HEK293T (cell line): ENCODE results near the gene GREM1.

Source experiments
- ARNT ChIP-seq: fragments of 450-650 bp; IDR thresholded peaks from 2 replicates; pipeline ENCODE4 v1.6.1; 2017; ENCODE audit warnings: mild to moderate bottlenecking
- BHLHE40 ChIP-seq: fragments of 450-650 bp; IDR thresholded peaks from 2 replicates; pipeline ENCODE4 v1.6.1; 2016; ENCODE audit warnings: mild to moderate bottlenecking, moderate library complexity, borderline replicate concordance
- CTBP1 ChIP-seq: fragments of 450-650 bp; IDR thresholded peaks from 2 replicates; pipeline ENCODE4 v1.6.1; 2016; ENCODE audit warnings: borderline replicate concordance
- ELF4 ChIP-seq: fragments of 450-650 bp; IDR thresholded peaks from 2 replicates; pipeline ENCODE4 v1.6.1; 2017; ENCODE audit warnings: antibody characterized with exemption
- FOXA1 ChIP-seq: fragments of 450-650 bp; IDR thresholded peaks from 2 replicates; pipeline ENCODE4 v1.6.1; 2016; ENCODE audit warnings: mild to moderate bottlenecking
- FOXK2 ChIP-seq: fragments of 450-650 bp; IDR thresholded peaks from 2 replicates; pipeline ENCODE4 v1.6.1; 2016; ENCODE audit warnings: mild to moderate bottlenecking
- FOXM1 ChIP-seq: fragments of 450-650 bp; IDR thresholded peaks from 2 replicates; pipeline ENCODE4 v1.6.1; 2017; ENCODE audit warnings: mild to moderate bottlenecking, borderline replicate concordance
- L3MBTL2 ChIP-seq: fragments of 450-650 bp; conservative IDR thresholded peaks from 2 replicates; pipeline ENCODE4 v1.6.1; 2016; ENCODE audit warnings: mild to moderate bottlenecking
- NFRKB ChIP-seq: fragments of 450-650 bp; IDR thresholded peaks from 2 replicates; pipeline ENCODE4 v1.6.1; 2016; ENCODE audit warnings: mild to moderate bottlenecking, moderate library complexity
- SP1 ChIP-seq: fragments of 450-650 bp; IDR thresholded peaks from 2 replicates; pipeline ENCODE4 v1.6.1; 2017
- TARDBP ChIP-seq: fragments of 450-650 bp; IDR thresholded peaks from 2 replicates; pipeline ENCODE4 v1.6.1; 2016
- TF ChIP-seq, protein P1 (sequence below): fragments of 450-650 bp; IDR thresholded peaks from 2 replicates; pipeline ENCODE4 v1.6.1; 2016

DNA sequence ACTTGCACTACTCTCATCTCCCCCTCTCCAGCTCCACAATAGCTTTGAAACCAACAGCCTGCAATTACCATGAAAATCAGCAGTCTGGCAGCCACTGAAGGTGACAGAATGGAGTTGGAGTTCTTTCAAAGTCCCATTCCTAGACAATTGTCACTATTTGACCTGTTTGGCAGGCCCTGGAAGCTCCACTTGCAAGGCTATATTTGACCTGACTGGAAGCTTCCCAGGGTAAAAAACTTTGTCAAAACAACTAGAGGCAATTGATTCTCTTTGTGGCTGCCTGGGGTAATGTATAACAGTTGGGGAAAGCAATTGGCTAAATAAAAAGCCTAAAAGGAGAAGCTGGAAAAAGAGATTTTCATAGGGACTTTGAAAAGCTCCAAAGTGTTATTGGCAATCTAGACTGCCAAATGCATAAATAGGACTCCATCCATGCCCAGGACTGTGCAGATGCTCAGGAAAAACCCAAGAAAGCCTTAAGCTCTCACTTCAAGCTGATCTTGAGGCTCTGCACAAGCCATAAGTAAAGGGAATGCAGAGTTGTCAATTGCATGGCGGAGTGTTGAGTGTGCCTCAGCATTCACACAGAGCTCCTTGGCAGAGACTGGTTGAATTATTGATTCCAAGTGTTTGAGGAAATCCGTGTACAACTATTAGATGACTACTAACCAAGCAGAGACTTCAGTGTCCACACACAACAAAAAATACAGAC lies 18.3 kb downstream of the GREM1 start:
- TF ChIP-seq SP1 = no peak
- TF ChIP-seq, protein P1, sequence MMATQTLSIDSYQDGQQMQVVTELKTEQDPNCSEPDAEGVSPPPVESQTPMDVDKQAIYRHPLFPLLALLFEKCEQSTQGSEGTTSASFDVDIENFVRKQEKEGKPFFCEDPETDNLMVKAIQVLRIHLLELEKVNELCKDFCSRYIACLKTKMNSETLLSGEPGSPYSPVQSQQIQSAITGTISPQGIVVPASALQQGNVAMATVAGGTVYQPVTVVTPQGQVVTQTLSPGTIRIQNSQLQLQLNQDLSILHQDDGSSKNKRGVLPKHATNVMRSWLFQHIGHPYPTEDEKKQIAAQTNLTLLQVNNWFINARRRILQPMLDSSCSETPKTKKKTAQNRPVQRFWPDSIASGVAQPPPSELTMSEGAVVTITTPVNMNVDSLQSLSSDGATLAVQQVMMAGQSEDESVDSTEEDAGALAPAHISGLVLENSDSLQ = no peak
- TF ChIP-seq BHLHE40 = no peak
- no peak for TF ChIP-seq ELF4
- TF ChIP-seq TARDBP = no peak
- TF ChIP-seq CTBP1 = no peak
- no peak for TF ChIP-seq FOXA1
- no peak for TF ChIP-seq ARNT
- no peak for TF ChIP-seq FOXM1
- TF ChIP-seq NFRKB = no peak
- no peak for TF ChIP-seq FOXK2
- TF ChIP-seq L3MBTL2 = no peak
